ENCODE results near the gene SMIM29.
"Not testable (repeated sequence)": the region's sequence is repeated elsewhere in the genome, so short reads cannot be mapped to it uniquely, and the experiment has no call there.

DNA sequence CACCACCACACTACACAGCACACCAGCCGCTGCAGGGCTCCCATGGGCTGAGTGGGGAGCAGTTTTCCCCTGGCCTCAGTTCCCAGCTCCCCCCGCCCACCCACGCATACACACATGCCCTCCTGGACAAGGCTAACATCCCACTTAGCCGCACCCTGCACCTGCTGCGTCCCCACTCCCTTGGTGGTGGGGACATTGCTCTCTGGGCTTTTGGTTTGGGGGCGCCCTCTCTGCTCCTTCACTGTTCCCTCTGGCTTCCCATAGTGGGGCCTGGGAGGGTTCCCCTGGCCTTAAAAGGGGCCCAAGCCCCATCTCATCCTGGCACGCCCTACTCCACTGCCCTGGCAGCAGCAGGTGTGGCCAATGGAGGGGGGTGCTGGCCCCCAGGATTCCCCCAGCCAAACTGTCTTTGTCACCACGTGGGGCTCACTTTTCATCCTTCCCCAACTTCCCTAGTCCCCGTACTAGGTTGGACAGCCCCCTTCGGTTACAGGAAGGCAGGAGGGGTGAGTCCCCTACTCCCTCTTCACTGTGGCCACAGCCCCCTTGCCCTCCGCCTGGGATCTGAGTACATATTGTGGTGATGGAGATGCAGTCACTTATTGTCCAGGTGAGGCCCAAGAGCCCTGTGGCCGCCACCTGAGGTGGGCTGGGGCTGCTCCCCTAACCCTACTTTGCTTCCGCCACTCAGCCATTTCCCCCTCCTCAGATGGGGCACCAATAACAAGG lies 3.6 kb downstream of the SMIM29 start:
- TF ChIP-seq, protein P1, sequence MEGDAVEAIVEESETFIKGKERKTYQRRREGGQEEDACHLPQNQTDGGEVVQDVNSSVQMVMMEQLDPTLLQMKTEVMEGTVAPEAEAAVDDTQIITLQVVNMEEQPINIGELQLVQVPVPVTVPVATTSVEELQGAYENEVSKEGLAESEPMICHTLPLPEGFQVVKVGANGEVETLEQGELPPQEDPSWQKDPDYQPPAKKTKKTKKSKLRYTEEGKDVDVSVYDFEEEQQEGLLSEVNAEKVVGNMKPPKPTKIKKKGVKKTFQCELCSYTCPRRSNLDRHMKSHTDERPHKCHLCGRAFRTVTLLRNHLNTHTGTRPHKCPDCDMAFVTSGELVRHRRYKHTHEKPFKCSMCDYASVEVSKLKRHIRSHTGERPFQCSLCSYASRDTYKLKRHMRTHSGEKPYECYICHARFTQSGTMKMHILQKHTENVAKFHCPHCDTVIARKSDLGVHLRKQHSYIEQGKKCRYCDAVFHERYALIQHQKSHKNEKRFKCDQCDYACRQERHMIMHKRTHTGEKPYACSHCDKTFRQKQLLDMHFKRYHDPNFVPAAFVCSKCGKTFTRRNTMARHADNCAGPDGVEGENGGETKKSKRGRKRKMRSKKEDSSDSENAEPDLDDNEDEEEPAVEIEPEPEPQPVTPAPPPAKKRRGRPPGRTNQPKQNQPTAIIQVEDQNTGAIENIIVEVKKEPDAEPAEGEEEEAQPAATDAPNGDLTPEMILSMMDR (IDR thresholded peaks at IDR 0.05; ENCODE audit: insufficient read depth, low read length, poor library complexity, severe bottlenecking) = not testable (repeated sequence)
- not testable (repeated sequence) for TF ChIP-seq EZH2phosphoT487 (conservative IDR thresholded peaks at IDR 0.05; ENCODE audit: low read length)
